Sigmoid colon (tissue), 7 donors: ENCODE measurements around the gene HAUS8. TPM values are rescaled to one million over a fixed set of nuclear protein-coding genes. Genes with fewer than 3 reads are reported as not detected.
A peak's percentile ranks its signal among the peaks of the same experiment; 100 is the strongest.

Experiments
- DNase-seq: peaks from one replicate; pipeline ENCODE4 v3.0.0-alpha.2; 2019
- H3K27ac ChIP-seq, 4 donors: fragments of 200-600 bp; sonication (generic); one replicate each; pipeline ENCODE4 v1.5.1; 2016 to 2019; ENCODE audit warnings: mild to moderate bottlenecking in 1 of 4
- H3K27me3 ChIP-seq, 3 donors: fragments of 200-600 bp; sonication (generic); one replicate each; pipeline ENCODE4 v1.5.1; 2019; ENCODE audit warnings: mild to moderate bottlenecking in 1 of 3
- H3K36me3 ChIP-seq, 4 donors: fragments of 200-600 bp; sonication (generic); one replicate each; pipeline ENCODE4 v1.5.1; 2016 to 2019
- H3K4me1 ChIP-seq, 4 donors: fragments of 200-600 bp; sonication (generic); one replicate each; pipeline ENCODE4 v1.5.1; 2017 to 2019
- H3K4me3 ChIP-seq, 4 donors: fragments of 200-600 bp; sonication (generic); one replicate each; pipeline ENCODE4 v1.5.1; 2017 to 2019; ENCODE audit warnings: mild to moderate bottlenecking in 2 of 4, moderate library complexity in 1 of 4
- H3K9me3 ChIP-seq, 4 donors: fragments of 200-600 bp in 3 of 4; sonication (generic) in 3 of 4; one replicate each; pipeline versions ENCODE4 v1.5.1 to v1.6.1; 2013 to 2019
- EP300 ChIP-seq, 4 donors: sonication (generic); formaldehyde crosslinking; IDR thresholded peaks; one replicate each; pipeline ENCODE4 v1.6.1; 2017; ENCODE audit warnings: antibody characterized with exemption in 4 of 4
- POLR2A ChIP-seq, 2 donors: fragments of 450-650 bp; IDR thresholded peaks; one replicate each; pipeline ENCODE4 v1.6.1; 2016; ENCODE audit warnings: antibody characterized with exemption in 2 of 2, mild to moderate bottlenecking in 2 of 2, moderate library complexity in 2 of 2
- POLR2AphosphoS5 ChIP-seq, 4 donors: sonication (generic); formaldehyde crosslinking; IDR thresholded peaks; one replicate each; pipeline ENCODE4 v1.6.1; 2017; ENCODE audit warnings: antibody characterized with exemption in 4 of 4
- WGBS, 2 donors: extraction: QIAGEN DNeasy Blood & Tissue Kit; methylation state at CpG; one replicate each; pipeline ENCODE4 v1.1.7; 2013; 5-methylcytosine and 5-hydroxymethylcytosine counted together
- intact Hi-C: fragments of 100-400 bp; cut with DNase I; formaldehyde crosslinking; loops from one replicate; pipeline ENCODE4 v1.15.1; 2023
- polyA plus RNA-seq, 3 donors: library from polyadenylated mRNA; stranded (reverse); fragments of 200-250 nt; gene quantifications; one replicate each; pipeline ENCODE4 v1.2.3, GENCODE V29; 2013
- total RNA-seq, 4 donors: library from RNA; depleted of rRNA; stranded (reverse); fragments of >200 nt; gene quantifications; one replicate each; pipeline ENCODE4 v1.1.0, GENCODE V29; 2016
- TF ChIP-seq, protein P1 (sequence below), 4 experiments: fragments of 450-650 bp in 3 of 4; fragments of 200-600 bp in 1 of 4; IDR thresholded peaks; one replicate each; pipeline ENCODE4 v1.5.1; 2016 to 2019; ENCODE audit warnings: antibody characterized with exemption in 4 of 4, mild to moderate bottlenecking in 3 of 4, moderate library complexity in 2 of 4
- donor health status: healthy with polysubstance abuse.
- donor health status: Bipolar disorder and iron deficiency.
- donor health status: healthy.

Gene HAUS8
- total and polyA plus RNA-seq, 7 donors: 6.7 to 14.8 (median 10.4) TPM

DNA sequence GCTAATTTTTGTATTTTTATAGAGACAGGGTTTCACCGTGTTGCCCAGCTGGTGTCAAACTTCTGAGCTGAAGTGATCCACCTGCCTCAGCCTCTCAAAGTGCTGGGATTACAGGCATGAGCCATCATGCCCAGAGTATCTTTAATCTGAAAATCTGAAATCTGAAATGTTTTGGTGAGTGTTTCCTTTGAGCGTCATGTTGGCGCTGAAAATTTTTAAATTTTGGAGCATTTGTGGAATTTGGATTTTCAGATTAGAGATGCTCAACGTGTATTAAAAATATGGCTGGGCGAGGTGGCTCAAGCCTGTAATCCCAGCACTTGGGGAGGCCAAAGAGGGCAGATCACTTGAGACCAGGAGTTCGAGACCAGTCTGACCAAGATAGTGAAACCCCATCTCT lies 43.5 kb downstream of the HAUS8 start:
- TF ChIP-seq, protein P1, sequence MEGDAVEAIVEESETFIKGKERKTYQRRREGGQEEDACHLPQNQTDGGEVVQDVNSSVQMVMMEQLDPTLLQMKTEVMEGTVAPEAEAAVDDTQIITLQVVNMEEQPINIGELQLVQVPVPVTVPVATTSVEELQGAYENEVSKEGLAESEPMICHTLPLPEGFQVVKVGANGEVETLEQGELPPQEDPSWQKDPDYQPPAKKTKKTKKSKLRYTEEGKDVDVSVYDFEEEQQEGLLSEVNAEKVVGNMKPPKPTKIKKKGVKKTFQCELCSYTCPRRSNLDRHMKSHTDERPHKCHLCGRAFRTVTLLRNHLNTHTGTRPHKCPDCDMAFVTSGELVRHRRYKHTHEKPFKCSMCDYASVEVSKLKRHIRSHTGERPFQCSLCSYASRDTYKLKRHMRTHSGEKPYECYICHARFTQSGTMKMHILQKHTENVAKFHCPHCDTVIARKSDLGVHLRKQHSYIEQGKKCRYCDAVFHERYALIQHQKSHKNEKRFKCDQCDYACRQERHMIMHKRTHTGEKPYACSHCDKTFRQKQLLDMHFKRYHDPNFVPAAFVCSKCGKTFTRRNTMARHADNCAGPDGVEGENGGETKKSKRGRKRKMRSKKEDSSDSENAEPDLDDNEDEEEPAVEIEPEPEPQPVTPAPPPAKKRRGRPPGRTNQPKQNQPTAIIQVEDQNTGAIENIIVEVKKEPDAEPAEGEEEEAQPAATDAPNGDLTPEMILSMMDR (IDR thresholded peaks at IDR 0.05): no peak
- TF ChIP-seq EP300 (IDR thresholded peaks at IDR 0.05) (no peak), POLR2A (IDR thresholded peaks at IDR 0.05) (no peak), POLR2AphosphoS5 (IDR thresholded peaks at IDR 0.05) (no peak)
- Histone ChIP-seq H3K4me3 (no peak overlapping the region), H3K9me3 (no peaks in the 10 kb centered on the region), H3K27me3 (peaks cover 10 to 44% (median 22%) of the 10 kb centered on the region in 3 donors), H3K27ac (no peak overlapping the region), H3K36me3 (no peaks in the 10 kb centered on the region), H3K4me1 (no peaks in the 10 kb centered on the region)
- 84 to 88% methylated on average over 6 of the region's 6 CpGs for WGBS, 2 donors
- intact Hi-C loops: no loop called here
- DNase-seq: no peak

DNA sequence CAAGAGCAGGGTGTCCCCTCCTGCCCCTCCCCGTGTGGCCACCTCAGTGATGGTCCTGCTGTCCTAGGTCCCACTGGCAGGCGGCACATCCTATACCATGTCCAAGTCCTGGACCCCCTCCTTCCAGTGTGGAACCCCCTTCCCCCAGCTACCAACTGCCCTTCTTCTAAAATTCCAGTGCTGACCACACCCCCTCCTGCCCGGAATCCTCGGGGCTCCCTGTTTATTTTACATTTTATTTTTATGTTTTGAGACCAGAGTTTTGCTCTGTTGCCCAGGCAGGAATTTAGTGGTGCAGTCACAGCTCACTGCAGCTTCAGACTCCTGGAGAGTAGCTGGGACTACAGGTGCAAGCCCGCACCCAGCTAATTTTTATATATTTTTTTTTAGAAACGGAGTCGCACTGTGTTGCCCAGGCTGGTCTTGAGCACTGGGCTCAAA lies 47.7 kb downstream of the HAUS8 start:
- Histone ChIP-seq H3K27me3 (peaks cover 26 to 66% (median 42%) of the 10 kb centered on the region in 3 donors), H3K27ac (no peak overlapping the region), H3K36me3 (no peaks in the 10 kb centered on the region), H3K4me1 (peaks cover 0 to 7% (median 0%) of the 10 kb centered on the region in 4 donors), H3K9me3 (peaks cover 0 to 15% (median 7%) of the 10 kb centered on the region in 4 donors), H3K4me3 (no peak overlapping the region)
- TF ChIP-seq POLR2AphosphoS5 (IDR thresholded peaks at IDR 0.05): no peak
- TF ChIP-seq, protein P1 (IDR thresholded peaks at IDR 0.05): no peak
- no peak for TF ChIP-seq EP300 (IDR thresholded peaks at IDR 0.05)
- no peak for TF ChIP-seq POLR2A (IDR thresholded peaks at IDR 0.05)
- intact Hi-C loops: no loop called here
- no peak for DNase-seq
- 55% methylated on average over 7 of the region's 7 CpGs for WGBS, 2 donors

DNA sequence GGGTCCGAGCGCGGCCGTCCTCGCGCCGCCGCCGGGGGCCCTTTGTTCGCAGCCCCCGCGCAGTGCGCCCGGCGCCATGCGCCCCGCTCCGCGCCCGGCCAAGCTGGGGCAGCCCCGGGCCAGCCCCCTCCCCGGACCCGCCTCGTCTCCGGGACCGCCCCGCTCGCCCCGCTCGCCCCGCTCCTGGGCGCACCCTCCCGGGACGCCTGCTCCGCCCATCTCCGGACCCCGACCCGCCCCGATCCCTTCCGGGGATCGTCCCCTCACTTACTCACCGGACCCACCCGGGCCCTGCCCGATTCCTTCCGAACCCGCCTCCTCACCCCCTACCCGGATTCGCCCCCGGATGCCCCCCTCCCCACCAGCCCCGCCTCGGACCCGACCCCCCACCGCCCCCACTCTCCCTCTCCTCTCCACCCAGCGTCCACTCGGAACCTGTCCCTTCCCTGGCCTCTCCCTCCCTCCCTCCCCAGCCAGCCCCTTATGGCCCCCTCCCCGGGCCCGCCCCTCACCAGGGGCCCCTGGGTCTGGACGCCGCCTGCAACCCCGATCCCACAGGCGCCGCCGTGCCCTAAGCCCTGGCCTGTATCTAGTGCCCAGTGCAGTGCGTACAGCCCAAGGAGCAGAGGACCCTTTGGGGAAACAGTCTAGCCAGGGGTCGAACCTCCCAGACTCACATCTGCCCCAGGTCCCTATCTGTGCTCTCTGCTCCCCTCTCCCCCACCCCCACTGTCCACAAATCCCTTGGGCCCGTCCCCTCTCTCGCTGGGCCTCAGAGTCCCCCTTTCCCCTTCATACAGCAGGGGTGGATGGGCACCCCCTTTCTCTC lies 48.3 kb downstream of the HAUS8 start, which contains the start of gene CPAMD8:
CPAMD8 (minus strand) TSS at position 105 of the 829 bp plus-strand sequence. CDS start 168 bp downstream, outside the sequence.
- no peak for DNase-seq
- Histone ChIP-seq H3K27me3 (peaks cover 26 to 66% (median 42%) of the 10 kb centered on the region in 3 donors), H3K4me1 (peaks cover 0 to 7% (median 0%) of the 10 kb centered on the region in 4 donors), H3K36me3 (no peaks in the 10 kb centered on the region), H3K27ac (no peak within 1 kb of the TSS), H3K4me3 (peak within 1 kb of the TSS in 1 of 4 donors; percentile 16), H3K9me3 (peaks cover 0 to 16% (median 7%) of the 10 kb centered on the region in 4 donors)
- intact Hi-C loops: no loop called here
- 8 to 9% methylated on average over 67 of the region's 67 CpGs for WGBS, 2 donors
- TF ChIP-seq POLR2A (IDR thresholded peaks at IDR 0.05): no peak
- no peak for TF ChIP-seq POLR2AphosphoS5 (IDR thresholded peaks at IDR 0.05)
- TF ChIP-seq EP300 (IDR thresholded peaks at IDR 0.05): no peak
- TF ChIP-seq, protein P1 (IDR thresholded peaks at IDR 0.05): no peak

DNA sequence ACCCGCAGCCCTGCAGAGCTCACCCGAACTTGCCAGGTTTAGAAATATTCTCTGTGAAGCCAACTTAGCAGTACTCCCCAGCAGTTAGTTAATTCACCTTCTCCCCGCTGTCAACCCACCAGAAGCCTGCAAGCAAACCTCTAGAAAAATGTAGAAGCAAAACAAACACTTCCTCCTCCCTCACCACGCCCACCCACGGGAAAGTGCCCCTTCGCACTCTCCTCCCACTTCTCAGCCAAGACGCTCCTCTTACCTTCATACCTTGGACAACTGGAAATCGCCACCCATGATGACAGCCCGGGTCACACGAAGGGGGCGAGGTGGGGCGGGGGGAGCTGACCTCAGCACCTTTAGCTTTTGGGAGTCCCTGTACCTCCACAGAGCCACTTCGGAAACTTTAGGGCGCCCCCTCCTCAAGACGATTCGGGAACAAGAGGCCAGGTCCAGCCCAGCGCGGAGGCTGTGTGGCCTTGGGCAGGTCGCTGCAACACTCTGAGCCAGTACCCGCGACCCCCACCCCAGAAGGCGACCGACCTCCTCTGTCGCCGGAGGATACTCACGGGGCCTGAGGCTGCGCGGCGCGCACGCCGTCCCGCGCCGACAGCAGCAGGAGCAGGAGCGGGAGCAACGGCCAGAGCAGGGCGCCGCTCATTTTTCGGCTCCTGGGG lies 49.1 kb downstream of the HAUS8 start:
- 1 to 2% methylated on average over 40 of the region's 40 CpGs for WGBS, 2 donors

More for the DNA sequence above, 49.1 kb downstream of the HAUS8 start:
- Histone ChIP-seq H3K36me3 (no peaks in the 10 kb centered on the region), H3K27me3 (peaks cover 26 to 66% (median 42%) of the 10 kb centered on the region in 3 donors), H3K4me1 (peaks cover 0 to 7% (median 0%) of the 10 kb centered on the region in 4 donors), H3K4me3 (peak overlapping the region in 1 of 4 donors; percentile 16), H3K27ac (no peak overlapping the region), H3K9me3 (peaks cover 0 to 16% (median 7%) of the 10 kb centered on the region in 4 donors)
- TF ChIP-seq POLR2A (IDR thresholded peaks at IDR 0.05): no peak
- no peak for TF ChIP-seq EP300 (IDR thresholded peaks at IDR 0.05)
- TF ChIP-seq, protein P1 (IDR thresholded peaks at IDR 0.05): no peak
- no peak for TF ChIP-seq POLR2AphosphoS5 (IDR thresholded peaks at IDR 0.05)
- intact Hi-C loops: no loop called here
- no peak for DNase-seq
